Peyer's patch (tissue), 4 donors: ENCODE data around the gene CLCN2. TPM values are rescaled to one million over a fixed set of nuclear protein-coding genes. Genes with fewer than 3 reads are reported as not detected.

Experiments
- DNase-seq, 3 donors: peaks; one replicate each; pipeline ENCODE4 v3.0.0-alpha.2; 2017 to 2019
- H3K27ac ChIP-seq, 4 donors: fragments of 200-600 bp; sonication (generic); one replicate each; pipeline ENCODE4 v1.5.1; 2016 to 2019
- H3K27me3 ChIP-seq, 2 donors: fragments of 200-600 bp; sonication (generic); one replicate each; pipeline ENCODE4 v1.5.1; 2019
- H3K36me3 ChIP-seq, 3 donors: fragments of 200-600 bp; sonication (generic); one replicate each; pipeline ENCODE4 v1.5.1; 2016 to 2019
- H3K4me1 ChIP-seq, 4 donors: fragments of 200-600 bp; sonication (generic); one replicate each; pipeline ENCODE4 v1.5.1; 2016 to 2019
- H3K4me3 ChIP-seq, 4 donors: fragments of 200-600 bp; sonication (generic); 1 replicate in 3 of 4; 2 replicates in 1 of 4; pipeline ENCODE4 v1.5.1; 2016 to 2019; ENCODE audit warnings: mild to moderate bottlenecking in 1 of 4
- H3K9me3 ChIP-seq, 4 donors: fragments of 200-600 bp; sonication (generic); one replicate each; pipeline ENCODE4 v1.5.1; 2016 to 2019; ENCODE audit warnings: mild to moderate bottlenecking in 1 of 4
- CTCF ChIP-seq, 6 experiments: fragments of 450-650 bp in 4 of 6; fragments of 200-600 bp in 2 of 6; sonication (generic) in 1 of 6; IDR thresholded peaks; one replicate each; pipeline ENCODE4 v1.5.1; 2017 to 2019; ENCODE audit warnings: antibody characterized with exemption in 6 of 6, mild to moderate bottlenecking in 3 of 6, moderate library complexity in 1 of 6
- POLR2A ChIP-seq, 2 donors: fragments of 450-650 bp; IDR thresholded peaks; one replicate each; pipeline ENCODE4 v1.5.1; 2017; ENCODE audit warnings: antibody characterized with exemption in 2 of 2, mild to moderate bottlenecking in 2 of 2, moderate library complexity in 2 of 2
- total RNA-seq, 4 donors: library from RNA; depleted of rRNA; stranded (reverse); fragments of >200 nt; gene quantifications; one replicate each; pipeline ENCODE4 v1.1.0, GENCODE V29; 2016

The CLCN2 gene
- total RNA-seq, 4 donors from 2014 or later: 11.6 to 87.8 (median 63.8) TPM

GRCh38 chr3:184383033-184383740, 21.8 kb upstream of the CLCN2 start:
- no peak for TF ChIP-seq POLR2A (IDR thresholded peaks at IDR 0.05)
- TF ChIP-seq CTCF (IDR thresholded peaks at IDR 0.05): no peak
- Histone ChIP-seq H3K9me3 (no peaks in the 10 kb centered on the region), H3K36me3 (no peaks in the 10 kb centered on the region), H3K27ac (no peak overlapping the region), H3K27me3 (peaks cover 0 to 15% of the 10 kb centered on the region in 2 donors), H3K4me3 (no peak overlapping the region), H3K4me1 (peaks cover 0 to 12% (median 10%) of the 10 kb centered on the region in 4 donors)
- no peak for DNase-seq

GRCh38 chr3:184382326-184383032, 21.1 kb upstream of the CLCN2 start:
- Histone ChIP-seq H3K4me3 (no peak overlapping the region), H3K27ac (no peak overlapping the region), H3K4me1 (peaks cover 0 to 12% (median 10%) of the 10 kb centered on the region in 4 donors)

GRCh38 chr3:184381261-184382224, 20.1 kb upstream of the CLCN2 start:
- H3K27ac ChIP-seq: no peak overlapping the region
- DNase-seq: peak in 1 of 3 donors; percentile 53
- peaks cover 0 to 15% of the 10 kb centered on the region in 2 donors for H3K27me3 ChIP-seq
- no peak for TF ChIP-seq CTCF (IDR thresholded peaks at IDR 0.05)
- no peak for TF ChIP-seq POLR2A (IDR thresholded peaks at IDR 0.05)
- no peaks in the 10 kb centered on the region for H3K36me3 ChIP-seq
- peak overlapping the region in 3 of 4 donors; percentile 55 to 67 (median 56) for H3K4me3 ChIP-seq
- H3K9me3 ChIP-seq: no peaks in the 10 kb centered on the region
- peaks cover 0 to 12% (median 10%) of the 10 kb centered on the region in 4 donors for H3K4me1 ChIP-seq

More at GRCh38 chr3:184382326-184383032, 21.1 kb upstream of the CLCN2 start:
- Histone ChIP-seq H3K9me3 (no peaks in the 10 kb centered on the region), H3K27me3 (peaks cover 0 to 15% of the 10 kb centered on the region in 2 donors), H3K36me3 (no peaks in the 10 kb centered on the region)
- TF ChIP-seq POLR2A (IDR thresholded peaks at IDR 0.05) (no peak), CTCF (IDR thresholded peaks at IDR 0.05) (no peak)
- no peak for DNase-seq

- H3K9me3 ChIP-seq: no peaks in the 10 kb centered on the region
- DNase-seq: peak in 1 of 3 donors; percentile 49
- peak overlapping the region in 3 of 4 donors; percentile 38 to 82 (median 52) for H3K27ac ChIP-seq
- H3K4me3 ChIP-seq: peak overlapping the region; percentile 33 to 67 (median 56)
- TF ChIP-seq POLR2A (IDR thresholded peaks at IDR 0.05): no peak
- H3K27me3 ChIP-seq: peaks cover 0 to 15% of the 10 kb centered on the region in 2 donors
- H3K36me3 ChIP-seq: no peaks in the 10 kb centered on the region
- H3K4me1 ChIP-seq: peaks cover 0 to 12% (median 10%) of the 10 kb centered on the region in 4 donors
Measured at GRCh38 chr3:184380627-184381260, 19.3 kb upstream of the CLCN2 start.

GRCh38 chr3:184380185-184380626, 18.8 kb upstream of the CLCN2 start:
- peaks cover 0 to 12% (median 10%) of the 10 kb centered on the region in 4 donors for H3K4me1 ChIP-seq
- H3K4me3 ChIP-seq: peak overlapping the region; percentile 33 to 67 (median 56)
- peak overlapping the region in 3 of 4 donors; percentile 38 to 82 (median 52) for H3K27ac ChIP-seq
- peaks cover 0 to 15% of the 10 kb centered on the region in 2 donors for H3K27me3 ChIP-seq
- H3K36me3 ChIP-seq: no peaks in the 10 kb centered on the region
- TF ChIP-seq POLR2A (IDR thresholded peaks at IDR 0.05) (no peak), CTCF (IDR thresholded peaks at IDR 0.05) (no peak)
- H3K9me3 ChIP-seq: no peaks in the 10 kb centered on the region
- peak in 2 of 3 donors; percentile 67 to 71 for DNase-seq
